GM18517 (cell line): ENCODE measurements around the gene ATP9B.
"Not testable (repeated sequence)": the region's sequence is repeated elsewhere in the genome, so short reads cannot be mapped to it uniquely, and the experiment has no call there.

Experiments
- ATAC-seq: cut with Tn5 transposase; IDR thresholded peaks from one replicate; pipeline ENCODE4 v1.9.1; 2021; ENCODE audit warnings: mild to moderate bottlenecking, moderate library complexity; ENCODE audit not compliant: unreplicated experiment

ATP9B gene

DNA sequence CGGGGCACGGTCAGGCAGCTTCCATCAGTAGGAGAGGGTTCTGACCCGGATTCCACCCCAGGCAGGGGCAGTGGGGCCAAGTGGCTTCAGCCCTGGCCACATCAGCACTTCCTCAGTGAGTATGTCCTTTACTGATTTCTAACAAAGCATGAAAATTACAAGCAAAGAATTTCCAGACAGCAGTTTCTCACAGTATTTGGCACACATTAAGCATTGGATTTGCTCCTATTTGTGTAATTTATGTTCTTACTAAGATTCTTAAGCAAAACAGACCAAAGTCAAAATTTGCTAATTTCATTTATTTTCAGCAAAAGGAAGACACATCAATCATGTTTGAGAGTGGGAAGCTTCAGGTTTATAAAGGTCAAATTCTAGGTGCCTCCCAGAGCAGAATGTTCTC, 253.2 kb downstream of the ATP9B start:
- ATAC-seq = no peak

DNA sequence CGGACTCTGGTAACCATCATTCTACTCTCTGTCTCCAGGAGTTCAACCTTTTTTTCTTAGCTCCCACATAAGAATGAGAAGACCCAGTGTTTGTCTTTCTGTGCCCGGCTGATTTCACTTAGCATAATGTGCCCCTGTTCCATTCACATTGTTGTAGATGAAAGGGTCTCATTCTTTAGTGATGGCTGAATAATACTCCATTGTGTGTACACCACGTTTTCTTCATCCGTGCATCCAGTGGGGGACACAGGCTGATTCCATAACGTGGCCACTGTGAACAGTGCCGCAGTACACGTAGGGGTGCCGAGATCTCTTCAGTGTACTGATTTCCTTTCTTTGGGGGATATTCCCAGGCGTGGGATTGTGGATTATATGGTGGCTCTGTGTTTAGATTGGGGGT, 254.3 kb downstream of the ATP9B start:
- no peak for ATAC-seq

DNA sequence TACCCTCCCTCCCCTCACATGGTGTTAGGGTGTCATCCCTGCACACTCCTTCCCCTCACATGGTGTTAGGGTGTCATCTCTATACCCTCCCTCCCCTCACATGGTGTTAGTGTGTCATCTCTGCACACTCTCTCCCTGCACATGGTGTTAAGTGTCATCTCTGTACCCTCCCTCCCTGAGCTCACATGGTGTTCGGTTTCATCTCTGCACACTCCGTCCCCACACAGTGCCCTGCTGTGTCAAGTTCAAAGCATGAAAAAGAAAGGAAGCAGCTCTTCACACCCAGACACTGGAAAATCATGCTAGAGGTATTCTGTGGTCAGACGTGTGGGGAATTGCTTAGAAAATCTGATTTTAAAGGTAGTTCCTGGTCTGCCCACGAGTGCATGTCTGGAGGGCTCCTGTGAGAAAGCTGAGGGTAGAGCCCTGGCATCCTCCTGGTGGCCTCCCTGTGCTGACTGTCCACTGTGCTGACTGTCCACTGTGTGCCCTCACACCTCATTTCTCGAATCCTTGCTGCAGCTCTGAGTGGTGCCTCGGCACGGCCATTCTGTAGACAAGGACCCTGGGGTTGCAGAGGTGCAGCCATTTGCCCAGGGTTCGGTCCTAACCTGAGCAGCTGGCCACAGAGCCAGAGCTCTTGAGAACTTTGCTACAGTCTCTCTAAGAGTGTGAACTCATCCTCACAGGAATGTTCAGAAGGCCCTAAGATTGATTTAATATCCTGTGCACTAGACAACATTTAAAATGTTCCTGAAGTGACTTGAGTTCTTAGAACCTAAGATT, 257.4 kb downstream of the ATP9B start:
- no peak for ATAC-seq

DNA sequence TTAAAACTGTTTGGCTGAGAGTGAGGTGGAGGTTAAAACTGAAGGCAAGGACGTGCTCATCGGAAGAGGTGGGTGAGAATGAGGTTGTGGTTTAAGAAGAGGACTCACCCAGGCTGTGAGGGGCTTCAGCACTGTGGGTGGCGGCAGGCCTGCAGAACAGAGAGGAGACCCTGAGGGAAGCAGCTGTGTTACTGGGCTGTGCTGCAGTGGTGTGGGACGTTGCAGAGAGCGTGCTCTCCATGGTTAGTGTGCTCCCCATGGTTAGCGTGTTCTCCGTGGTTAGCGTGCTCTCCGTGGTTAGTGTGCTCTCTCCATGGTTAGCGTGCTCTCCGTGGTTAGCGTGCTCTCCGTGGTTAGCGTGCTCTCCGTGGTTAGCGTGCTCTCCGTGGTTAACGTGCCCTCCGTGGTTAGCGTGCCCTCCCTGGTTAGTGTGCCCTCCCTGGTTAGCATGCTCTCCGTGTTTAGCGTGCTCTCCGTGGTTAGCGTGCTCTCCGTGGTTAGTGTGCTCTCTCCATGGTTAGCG, 258.1 kb downstream of the ATP9B start:
- ATAC-seq = no peak

DNA sequence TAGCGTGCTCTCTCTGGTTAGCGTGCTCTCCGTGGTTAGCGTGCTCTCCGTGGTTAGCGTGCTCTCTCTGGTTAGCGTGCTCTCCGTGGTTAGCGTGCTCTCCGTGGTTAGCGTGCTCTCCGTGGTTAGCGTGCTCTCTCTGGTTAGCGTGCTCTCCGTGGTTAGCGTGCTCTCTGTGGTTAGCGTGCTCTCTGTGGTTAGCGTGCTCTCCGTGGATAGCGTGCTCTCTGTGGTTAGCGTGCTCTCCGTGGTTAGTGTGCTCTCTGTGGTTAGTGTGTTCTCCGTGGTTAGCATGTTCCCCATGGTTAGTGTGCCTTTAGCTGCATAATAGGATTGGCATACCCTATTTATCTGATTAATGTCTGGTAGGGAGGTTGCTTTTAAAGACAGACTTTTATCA, 258.7 kb downstream of the ATP9B start:
- ATAC-seq = not testable (repeated sequence)

DNA sequence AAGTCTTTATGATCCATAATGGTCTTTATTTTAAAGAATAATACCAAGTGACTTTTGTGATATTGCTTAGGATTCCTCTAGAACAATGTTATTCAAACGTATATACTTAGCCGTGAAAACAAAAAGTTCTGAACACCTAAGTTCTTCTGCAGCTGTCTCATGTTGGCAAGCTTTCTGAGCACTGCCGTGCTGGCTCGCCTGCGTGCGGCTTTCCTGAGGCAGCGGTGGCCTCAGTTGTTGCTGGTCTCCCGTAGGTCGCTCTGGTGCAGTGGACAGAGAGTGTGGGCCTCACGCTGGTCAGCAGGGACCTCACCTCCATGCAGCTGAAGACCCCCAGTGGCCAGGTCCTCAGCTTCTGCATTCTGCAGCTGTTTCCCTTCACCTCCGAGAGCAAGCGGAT, 259.7 kb downstream of the ATP9B start:
- no peak for ATAC-seq

DNA sequence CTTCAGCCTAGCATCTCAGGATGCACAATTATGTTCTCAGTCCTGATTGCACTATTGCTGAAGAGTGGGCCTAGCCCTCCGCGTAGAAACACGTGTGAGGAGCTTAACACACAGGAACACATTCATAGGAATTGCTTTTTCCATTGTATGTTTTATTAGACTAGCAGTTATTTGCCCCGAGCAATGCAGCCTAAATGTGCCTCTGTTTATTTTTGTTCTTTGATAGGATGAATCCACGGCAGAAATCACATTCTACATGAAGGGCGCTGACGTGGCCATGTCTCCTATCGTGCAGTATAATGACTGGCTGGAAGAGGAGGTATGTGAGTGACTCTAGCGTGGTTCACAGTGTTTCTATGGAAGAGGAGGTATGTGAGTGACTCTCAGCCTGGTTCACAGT, 260.6 kb downstream of the ATP9B start:
- ATAC-seq = no peak

DNA sequence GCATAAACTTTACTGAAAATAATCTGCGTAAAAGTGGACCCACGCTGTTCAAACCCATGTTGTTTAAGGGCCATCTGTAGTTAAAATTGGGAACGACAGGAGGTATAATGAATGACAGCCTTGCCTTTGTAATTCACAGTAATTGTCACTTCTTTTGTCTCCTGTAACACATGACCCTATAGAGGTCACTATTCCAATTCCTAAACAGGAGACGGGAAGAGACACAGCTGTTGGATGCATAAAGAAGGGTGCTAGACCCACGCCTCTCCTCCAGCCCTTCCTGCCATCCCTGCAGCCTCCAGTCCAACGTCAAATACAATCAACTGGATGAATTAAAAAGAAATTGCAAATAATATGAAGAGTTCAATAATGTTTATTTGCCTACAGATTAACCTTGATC, 263.5 kb downstream of the ATP9B start:
- no peak for ATAC-seq

DNA sequence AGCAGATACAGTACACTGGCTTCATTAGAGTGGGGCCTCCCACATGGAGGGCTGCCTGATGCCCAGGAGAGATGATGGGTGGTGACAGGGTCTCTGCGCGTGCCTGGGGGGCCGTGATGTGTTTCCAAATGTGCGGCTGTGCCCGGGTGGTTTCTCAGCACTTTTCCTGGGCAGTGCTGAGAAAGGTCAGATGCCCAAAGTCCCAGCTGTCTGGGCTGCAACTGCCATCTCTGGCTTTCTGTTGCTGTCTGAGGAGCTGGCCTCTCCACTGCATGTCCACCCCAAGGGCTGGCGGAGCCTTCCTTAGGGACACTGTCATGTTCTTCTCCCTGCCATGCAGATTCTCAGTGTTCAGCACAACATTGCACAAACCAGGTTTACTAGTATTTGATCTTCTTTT, 263.9 kb downstream of the ATP9B start:
- ATAC-seq = no peak

DNA sequence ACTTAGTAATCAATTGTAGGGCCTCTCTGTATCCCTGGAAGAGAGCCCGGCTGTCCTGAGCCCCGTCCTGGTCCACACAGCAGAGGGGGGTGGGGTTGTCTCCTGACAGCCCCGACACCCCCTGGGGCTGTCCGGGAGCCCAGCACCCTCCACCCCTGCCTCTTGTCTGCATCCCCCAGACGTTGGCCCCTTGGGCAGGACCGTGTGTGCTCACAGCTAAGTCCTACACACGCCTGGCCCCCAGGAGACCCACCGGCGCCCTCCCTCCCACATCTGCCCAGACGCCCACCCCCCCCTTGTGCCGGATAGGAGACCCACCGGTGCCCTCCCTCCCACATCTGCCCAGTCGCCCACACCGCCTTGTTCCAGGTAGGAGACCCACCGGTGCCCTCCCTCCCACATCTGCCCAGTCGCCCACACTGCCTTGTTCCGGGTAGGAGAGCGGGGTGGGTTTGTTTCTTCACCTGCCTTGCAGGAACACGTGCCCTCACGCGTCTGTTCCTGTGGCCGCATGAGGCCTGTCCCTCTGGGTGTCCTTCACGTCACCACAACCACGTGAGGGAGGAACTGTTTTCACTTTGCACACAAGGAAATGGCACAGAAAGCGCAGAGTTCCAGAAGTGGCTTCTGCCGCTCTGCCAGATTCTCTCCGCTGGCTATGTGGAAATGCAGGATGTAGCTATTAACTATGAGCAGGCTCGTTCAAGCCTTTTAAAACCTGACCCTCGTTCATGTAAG, 265.5 kb downstream of the ATP9B start:
- no peak for ATAC-seq

DNA sequence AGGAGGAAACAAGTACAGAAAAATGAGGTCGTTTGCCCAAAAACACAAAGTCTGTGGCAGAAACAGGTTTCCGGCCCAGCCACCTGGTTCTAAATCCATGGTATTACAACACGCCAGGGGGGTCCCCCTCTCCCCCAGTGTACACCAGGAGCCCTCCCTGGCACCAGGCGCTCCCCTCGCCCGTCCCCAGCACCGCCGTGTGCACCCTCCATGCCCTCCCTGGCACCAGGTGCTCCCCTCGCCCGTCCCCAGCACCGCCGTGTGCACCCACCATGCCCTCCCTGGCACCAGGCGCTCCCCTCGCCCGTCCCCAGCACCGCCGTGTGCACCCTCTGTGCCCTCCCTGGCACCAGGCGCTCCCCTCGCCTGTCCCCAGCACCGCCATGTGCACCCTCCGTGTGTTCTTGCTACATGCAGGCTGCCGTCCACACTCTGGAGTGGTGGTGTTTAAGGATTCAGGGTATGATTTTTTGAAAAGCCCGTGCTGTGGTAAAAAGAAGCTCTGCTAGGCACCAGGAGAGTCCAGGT, 266.7 kb downstream of the ATP9B start:
- no peak for ATAC-seq

DNA sequence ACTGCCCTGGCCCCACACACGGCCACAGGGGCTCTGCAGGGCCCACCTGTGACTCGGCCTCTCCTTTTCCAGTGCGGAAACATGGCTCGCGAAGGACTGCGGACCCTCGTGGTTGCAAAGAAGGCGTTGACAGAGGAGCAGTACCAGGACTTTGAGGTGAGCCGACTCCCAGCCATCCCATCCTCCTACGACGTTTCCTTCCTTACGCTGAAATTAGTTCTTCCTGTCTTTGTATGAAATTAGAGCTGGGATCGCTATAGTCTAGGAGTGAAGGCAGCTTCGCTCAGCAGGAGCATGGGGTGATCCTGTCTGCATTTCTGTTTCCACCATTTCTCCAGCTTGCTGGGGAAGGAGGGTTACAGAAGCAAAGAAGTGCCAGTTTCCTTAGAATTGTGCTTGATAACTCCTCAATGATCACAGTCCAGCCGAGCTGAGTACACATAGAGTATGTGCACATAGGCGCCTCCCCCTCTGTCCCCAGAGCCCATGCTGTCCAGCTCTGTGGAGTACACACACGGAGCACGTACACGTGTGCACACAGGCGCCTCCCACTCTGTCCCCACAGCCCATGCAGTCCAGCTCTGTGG, 267.5 kb downstream of the ATP9B start:
- no peak for ATAC-seq

DNA sequence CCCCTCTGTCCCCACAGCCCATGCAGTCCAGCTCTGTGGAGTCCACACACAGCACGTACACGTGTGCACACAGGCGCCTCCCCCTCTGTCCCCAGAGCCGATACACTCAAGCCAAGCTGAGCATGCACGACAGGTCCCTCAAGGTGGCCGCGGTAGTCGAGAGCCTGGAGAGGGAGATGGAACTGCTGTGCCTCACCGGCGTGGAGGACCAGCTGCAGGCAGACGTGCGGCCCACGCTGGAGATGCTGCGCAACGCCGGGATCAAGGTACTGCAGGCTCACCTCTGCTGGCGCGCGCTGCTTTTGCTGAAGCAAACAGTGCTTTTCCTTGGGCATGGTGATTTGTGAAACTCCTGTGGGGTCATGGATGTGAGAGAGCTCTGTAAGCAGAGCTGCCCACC, 268.0 kb downstream of the ATP9B start:
- no peak for ATAC-seq

DNA sequence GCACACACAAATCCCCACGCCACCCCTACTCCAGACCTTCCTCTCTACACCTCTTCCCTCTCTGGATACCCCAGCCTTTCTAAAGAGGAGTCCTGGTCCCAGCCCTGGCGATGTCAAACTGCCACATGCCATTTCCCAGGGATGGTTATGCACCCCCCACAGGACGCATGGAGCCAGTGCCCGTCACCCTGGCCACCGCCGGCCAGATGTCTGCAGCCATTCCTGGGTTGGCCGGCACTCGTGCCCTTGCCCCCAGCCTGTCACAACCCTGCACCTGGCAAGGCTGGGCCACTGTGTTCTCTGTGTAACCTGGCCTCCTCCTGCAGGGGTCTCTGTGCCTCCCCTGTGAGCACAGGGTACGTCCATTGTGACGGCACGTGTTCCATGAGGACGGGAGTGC, 268.4 kb downstream of the ATP9B start:
- no peak for ATAC-seq

DNA sequence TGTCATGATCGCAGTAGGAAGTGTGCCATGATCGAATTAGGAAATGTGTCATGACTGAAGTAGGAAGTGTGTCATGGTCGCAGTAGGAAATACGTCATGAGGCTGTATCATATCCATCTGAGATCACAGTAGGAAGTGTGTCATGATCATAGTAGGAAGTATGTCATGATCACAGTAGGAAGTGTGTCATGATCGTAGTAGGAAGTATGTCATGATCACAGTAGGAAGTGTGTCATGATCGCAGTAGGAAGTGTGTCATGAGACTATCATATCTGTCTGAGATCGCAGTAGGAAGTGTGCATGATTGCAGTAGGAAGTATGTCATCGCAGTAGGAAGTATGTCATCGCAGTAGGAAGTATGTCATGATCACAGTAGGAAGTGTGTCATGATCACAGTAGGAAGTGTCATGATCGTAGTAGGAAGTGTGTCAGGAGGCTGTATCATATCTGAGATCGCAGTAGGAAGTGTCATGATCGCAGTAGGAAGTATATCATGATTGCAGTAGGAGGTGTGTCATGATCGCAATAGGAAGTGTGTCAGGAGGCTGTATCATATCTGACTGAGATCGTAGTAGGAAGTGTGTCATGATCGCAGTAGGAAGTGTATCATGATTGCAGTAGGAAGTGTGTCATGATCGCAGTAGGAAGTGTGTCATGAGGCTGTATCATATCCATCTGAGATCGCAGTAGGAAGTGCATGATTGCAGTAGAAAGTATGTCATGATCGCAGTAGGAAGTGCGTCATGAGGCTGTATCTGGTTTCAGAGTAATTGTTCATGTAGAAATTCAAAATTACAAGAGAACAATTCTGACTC, 270.1 kb downstream of the ATP9B start:
- ATAC-seq = no peak

DNA sequence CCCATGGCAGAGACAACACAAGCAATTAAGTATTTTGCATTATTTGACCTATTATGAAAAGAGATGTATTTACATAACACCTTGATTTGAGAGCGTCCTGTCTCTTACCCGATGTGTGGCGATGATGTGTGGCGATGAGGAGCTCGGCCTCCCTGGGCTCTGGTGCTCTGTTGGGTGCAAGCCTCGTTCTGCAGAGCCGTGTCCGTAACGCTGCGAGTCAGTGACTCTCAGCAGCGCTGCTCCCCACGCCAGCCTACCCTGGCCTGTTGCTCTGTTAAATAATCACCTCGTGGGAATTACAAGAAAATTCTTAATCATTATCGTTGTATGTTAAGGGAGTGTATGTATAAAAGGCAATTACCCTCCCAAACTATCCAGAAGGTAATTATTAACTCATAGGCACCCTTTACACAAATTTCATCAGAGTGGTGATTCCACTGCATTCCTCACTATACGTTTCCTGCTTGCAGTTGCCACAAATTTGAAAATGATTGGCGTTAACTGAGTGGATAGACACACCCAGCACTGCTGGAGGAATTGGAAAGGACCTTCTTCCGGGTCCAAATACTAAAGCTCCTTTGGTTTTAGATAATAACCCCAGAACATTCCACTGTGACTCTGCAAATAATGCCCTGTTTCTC, 274.5 kb downstream of the ATP9B start:
- no peak for ATAC-seq

DNA sequence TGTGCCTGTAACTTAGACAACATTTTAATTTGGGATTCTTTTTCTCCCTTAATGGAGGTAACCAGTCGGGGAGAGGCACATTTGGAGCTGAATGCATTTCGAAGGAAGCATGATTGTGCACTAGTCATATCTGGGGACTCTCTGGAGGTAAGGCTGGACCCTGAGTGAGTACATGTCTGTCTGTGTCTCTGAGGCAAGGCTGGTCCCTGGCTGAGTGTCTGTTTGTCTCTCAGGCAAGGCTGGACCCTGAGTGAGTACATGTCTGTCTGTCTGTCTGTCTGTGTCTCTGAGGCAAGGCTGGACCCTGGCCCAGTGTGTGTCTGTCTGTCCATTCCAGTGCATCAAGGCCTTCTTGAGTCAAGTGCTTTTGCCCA, 275.0 kb downstream of the ATP9B start:
- ATAC-seq = no peak

DNA sequence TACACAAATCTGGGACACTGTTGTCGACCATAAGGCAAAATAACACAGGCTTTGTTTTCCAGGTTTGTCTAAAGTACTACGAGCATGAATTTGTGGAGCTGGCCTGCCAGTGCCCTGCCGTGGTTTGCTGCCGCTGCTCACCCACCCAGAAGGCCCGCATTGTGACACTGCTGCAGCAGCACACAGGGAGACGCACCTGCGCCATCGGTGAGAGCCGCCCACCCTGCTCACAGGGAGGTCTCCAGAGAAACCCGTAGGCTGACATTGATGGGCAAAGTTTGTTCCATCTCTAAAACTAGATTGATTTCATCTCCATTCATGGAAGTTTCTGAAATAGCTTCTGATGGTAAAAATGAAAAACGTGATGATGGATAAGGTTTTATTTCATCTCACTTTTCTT, 276.2 kb downstream of the ATP9B start:
- no peak for ATAC-seq

DNA sequence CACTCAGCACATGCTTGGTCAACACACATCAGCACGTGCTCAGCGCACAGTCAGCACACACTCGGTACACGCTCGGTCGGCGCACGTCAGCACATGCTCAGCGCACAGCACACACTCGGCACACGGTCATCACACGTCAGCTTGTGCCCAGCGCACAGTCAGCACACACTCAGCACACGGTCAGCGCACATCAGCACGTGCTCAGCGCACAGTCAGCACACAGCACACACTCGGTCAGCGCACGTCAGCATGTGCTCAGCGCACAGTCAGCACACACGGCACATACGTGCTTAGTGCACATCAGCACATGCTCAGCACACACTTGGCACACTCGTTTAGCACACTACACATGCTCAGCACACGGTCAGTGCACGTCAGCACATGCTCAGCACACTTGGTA, 276.8 kb downstream of the ATP9B start:
- ATAC-seq = no peak

DNA sequence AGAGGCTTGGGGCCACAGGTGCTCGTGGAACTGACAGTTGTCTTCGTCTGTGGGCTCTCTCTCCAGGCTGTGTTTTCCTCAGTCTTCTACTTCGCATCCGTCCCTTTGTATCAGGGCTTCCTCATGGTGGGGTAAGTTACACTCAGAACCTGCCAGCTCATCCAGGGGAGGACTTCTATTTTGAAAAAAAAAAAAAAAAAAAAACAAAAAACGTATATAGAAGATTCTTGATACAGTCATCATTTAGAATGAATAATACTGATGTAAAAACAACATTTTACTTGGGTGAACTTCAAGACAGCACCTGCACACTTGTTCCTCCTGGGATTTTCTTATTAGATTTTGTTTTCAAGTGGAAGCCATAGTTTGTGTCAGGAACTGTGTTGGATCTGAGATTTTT, 278.9 kb downstream of the ATP9B start:
- no peak for ATAC-seq
